ENCODE measurements around the gene SUPT20HL2.
"Not testable (repeated sequence)": the region's sequence is repeated elsewhere in the genome, so short reads cannot be mapped to it uniquely, and the experiment has no call there.

SUPT20HL2 gene

DNA sequence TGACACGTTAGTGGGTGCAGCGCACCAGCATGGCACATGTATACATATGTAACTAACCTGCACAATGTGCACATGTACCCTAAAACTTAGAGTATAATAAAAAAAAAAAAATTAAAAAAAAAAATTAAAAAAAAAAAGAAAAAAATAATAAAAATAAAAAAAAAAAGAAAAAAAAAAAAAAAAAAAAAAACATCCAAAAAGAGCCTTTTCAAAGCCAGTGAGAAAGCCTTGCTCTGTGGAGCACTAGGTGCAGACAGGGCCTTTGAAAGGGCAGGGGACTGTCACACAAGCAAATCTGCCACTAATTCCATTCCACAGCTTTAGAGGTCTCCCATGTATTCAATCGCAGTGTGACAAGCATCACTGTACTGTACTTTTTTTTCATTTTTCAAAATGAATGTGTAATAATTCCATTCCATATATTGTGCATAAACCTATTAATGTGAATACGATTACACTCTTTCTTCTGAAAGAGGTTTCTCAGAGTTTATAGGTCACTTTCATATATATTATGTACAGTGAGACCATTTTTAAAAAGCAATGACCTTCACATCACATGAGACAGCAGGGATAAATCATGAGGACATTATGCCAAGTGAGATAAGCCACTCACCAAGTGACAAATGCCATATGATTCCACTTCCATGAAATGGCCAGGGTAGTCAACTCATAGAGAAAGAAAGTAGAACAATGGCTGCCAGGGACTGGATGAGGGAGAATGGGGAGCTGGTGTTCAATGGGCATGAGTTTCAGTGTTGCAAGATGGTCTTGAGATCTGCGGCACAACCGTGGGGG is 4.1 kb downstream of the SUPT20HL2 start:
- not testable (repeated sequence) for DNase-seq

DNA sequence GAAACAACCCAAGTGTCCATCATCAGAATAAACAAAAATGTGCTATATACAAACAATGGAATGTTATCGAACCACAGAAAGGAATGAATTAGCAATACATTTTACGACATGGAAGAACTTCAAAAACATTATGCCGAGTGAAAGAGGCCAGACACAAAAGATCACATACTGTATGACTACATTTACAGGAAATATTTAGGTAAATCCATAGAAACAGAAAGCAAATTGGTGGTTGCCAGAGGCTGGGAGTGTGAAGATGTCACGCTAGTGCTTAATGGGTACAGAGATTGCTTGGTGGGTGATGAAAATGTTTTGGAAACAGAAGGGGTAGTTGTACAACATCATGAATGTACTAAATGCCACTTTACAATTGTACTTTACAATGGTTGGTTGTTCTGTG is 5.1 kb downstream of the SUPT20HL2 start:
- DNase-seq = peak in 1 of 5 donors; percentile 20

DNA sequence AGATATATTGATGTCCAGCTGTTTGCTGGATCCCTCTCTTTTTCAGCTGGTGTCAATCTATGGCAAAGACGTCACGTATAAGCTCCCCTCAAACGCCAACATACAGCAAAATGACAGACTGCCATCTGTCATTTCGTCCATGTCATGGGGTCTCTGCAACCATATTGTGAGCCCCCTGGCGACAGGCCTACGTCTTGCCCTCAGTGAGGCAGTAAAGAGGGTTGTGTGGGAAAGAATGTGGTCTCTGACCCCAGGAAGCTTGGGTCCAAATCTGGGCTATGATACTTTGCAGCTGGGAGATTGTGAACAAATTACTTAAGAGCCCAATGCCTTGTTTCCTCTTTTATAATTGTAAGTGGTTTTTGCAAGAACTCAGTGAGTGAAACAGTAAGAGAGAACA is 7.4 kb downstream of the SUPT20HL2 start:
- DNase-seq = no peak

- DNase-seq = no peak
Observed at GRCh38 chrX:24305905-24306304, 8.0 kb downstream of the SUPT20HL2 start.

GRCh38 chrX:24301806-24302205 is 12.1 kb downstream of the SUPT20HL2 start:
- DNase-seq = no peak

DNA sequence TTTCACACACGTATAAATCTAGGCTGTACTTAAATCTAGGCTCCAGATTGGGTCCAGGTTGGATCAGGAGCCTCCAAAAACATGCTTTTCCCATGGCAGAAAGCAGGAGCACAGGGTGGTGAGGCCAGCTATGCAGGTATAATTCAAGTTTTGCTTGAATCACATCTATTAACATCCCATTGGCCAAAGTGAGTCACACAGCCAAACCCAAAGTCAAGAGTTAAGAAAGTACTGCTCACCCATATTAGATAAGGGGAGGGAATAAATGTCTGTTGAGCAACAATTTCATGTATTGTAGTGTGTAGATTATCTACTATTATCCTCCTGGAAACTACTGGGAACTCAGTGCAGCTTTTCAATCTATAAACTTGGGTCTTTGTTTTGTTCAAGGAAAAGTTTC is 12.8 kb downstream of the SUPT20HL2 start:
- DNase-seq = no peak

DNA sequence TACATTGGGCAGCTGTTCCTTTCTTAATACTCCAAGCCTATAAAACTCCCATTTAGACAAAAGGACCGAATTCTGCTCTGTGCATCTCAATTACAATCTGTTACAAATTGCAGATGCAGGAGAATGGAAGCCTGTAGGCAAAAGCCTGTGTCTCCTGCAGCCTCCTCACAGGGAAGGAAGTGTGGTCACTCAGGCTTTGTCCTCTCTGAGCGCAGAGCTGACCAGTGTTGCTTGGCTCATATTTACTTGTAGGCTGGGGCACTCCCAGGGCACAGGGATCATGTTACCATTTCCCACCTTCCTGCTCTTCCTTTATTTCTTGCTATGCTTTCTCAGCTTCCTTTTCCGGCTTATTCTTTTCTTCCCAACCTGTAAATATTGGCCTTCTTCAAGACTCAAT is 15.7 kb downstream of the SUPT20HL2 start:
- no peak for DNase-seq

- peak in 1 of 5 donors; percentile 26 for DNase-seq
Observed at GRCh38 chrX:24294619-24295018, 19.2 kb downstream of the SUPT20HL2 start.

DNA sequence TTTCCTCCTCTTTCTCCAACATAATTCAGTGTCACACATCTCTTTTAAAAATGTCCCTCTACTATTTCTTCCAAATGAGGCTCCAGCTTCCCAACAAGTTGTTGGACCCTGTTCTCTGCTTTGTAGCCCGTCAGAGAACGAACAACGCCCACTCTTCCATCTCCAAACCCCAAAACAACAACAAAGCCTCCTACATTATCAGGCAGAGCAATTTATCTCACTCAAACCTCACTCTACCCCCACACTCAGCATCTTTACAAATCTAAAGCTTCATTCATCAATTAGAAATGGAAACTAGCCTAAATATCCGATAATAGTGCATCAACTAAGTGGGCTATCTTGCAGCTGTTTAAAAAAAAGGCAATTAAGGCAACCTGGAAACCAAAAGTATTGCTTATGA is 20.5 kb downstream of the SUPT20HL2 start:
- no peak for DNase-seq

- no peak for DNase-seq
Observed at GRCh38 chrX:24292353-24292752, 21.5 kb downstream of the SUPT20HL2 start.

GRCh38 chrX:24285082-24285481 is 28.8 kb downstream of the SUPT20HL2 start:
- no peak for DNase-seq

GRCh38 chrX:24283127-24283794 is 30.6 kb downstream of the SUPT20HL2 start:
- DNase-seq = no peak

DNA sequence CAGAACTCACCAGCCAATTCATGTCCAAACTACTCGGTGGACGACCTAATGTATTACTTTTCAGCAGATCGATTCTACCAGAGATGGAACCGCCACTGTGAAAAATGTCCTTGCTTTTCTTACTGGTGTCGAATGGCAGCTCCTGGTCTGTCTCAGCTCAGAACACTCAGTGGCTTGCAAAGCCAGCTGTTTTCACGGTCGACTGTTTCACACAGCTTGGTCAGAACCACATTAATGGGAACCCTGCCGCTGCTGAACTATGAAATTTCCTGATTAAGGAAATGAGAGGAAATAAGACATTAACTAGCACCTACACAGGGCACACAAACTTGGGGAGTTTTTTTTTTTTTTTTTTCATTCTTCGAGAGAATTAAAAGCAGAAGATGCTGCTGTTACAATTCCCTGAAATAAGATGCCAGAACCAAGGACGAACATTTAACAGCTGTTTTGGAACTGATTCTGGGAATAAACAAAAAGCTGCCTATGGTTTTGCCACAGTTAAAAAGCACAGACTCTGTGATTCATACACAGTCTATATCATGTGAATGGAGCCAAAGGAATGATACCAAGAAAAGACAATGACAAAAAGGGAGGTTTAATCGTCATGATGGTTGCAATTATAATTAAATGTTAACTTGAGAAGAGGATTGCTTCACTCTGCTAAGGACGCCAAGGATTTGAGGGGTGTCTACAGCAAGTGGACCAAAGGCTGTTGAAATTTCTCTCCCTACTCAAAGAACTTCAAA is 31.3 kb downstream of the SUPT20HL2 start:
- no peak for DNase-seq

DNA sequence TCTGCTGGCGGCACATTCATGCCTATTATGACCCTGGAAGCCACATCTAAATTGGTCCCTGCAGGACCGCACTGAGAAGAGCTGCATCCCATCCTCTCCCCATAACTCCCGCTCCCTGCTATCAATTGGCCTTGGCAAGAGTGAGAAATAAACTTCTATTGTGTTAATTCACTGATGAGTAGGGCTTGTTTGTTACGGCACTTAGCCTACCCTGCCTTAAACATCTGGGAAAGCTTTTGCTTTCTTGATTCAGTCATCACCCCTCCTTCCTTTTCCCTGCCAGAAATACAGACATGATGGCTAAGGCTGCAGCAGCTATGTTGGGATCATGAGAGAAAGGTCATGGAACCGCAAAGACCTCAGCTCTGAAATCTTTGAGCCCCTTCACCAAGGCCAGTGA is 36.5 kb downstream of the SUPT20HL2 start:
- no peak for DNase-seq

DNA sequence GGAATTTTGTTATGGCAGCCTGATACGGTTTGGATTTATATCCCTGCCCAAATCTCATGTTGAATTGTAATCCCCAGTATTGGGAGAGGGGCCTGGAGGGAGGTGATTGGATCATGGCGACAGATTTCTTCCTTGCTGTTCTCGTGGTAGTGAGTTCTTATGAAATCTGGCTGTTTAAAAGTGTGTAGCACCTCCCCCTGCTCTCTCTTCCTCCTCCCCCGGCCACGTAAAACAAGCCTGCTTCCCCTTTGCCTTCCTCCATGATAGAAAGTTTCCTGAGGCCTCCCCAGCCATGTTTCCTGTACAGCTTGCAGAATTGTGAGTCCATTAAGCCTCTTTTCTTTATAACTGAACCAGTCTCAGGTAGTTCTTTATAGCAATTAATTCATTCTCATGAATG is 37.9 kb downstream of the SUPT20HL2 start:
- DNase-seq = no peak

DNA sequence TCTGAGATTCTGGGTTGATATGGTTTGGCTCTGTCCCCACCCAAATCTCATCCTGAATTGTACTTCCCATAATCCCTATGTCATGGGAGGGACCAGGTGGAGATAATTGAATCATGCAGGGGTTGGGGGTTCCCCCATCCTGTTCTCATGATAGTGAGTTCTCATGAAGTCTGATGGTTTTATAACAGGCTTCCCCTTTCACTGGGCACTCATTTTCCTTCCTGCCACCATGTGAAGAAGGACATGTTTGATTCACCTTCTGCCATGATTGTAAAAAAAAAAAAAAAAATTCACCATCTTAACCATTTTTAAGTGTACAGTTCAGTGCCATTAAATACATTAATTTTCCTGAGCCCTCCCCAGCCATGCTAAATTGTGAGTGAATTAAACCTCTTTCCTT is 42.6 kb downstream of the SUPT20HL2 start:
- DNase-seq = no peak

GRCh38 chrX:24268786-24269185 is 45.1 kb downstream of the SUPT20HL2 start:
- no peak for DNase-seq

- no peak for DNase-seq
Observed at GRCh38 chrX:24266996-24267395, 46.9 kb downstream of the SUPT20HL2 start.

DNA sequence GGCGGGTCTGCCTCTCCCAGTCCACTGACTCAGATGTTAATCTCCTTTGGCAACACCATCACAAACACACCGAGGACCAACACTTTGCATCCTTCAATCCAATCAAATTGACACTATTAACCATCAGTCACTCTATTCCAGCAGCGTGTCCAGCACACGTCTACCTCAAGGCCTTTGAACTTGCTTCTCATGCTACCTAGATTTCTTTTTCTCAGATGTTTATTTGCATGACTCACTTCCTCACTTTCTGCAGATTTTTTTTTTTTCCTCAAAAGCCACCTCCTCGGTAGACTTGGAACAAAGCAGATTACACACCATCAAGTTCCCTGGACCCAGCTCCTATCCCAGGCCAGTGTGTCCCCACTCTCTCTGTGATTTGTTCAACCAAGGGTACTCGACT is 49.5 kb downstream of the SUPT20HL2 start:
- no peak for DNase-seq

- no peak for DNase-seq
Observed at GRCh38 chrX:24262309-24262708, 51.6 kb downstream of the SUPT20HL2 start.

Measured in T-helper 1 cell (primary cell).